ENCODE data around the gene FOXO6. TPM values are rescaled to one million over a fixed set of nuclear protein-coding genes. Genes with fewer than 3 reads are reported as not detected.

The FOXO6 gene
- total and polyA plus RNA-seq, 9 of the 15 experiments (the other 6 are each of a cell fraction or from before 2014, with no cell fraction given) = 0.04 to 0.31 (median 0.12) TPM; not detected in 5

- Histone ChIP-seq H3K4me3 (no peak overlapping the region), H2AFZ (ENCODE audit: low read depth, low read length) (no peak overlapping the region), H3K9me1 (ENCODE audit: control insufficient read depth, insufficient read depth, low read length) (no peaks in the 10 kb centered on the region), H3K9me3 (replicated peaks; ENCODE audit: control insufficient read depth, insufficient read depth, low read depth, low read length) (no peaks in the 10 kb centered on the region), H3K4me2 (ENCODE audit: insufficient read depth, low read length) (no peak overlapping the region), H3K4me1 (replicated peaks in 1 of 2; ENCODE audit: control insufficient read depth in 2 of 2, insufficient read depth in 2 of 2, low read length in 2 of 2) (no peaks in the 10 kb centered on the region), H3K9ac (ENCODE audit: insufficient read depth in 1 of 2, low read depth in 2 of 2, low read length in 2 of 2) (no peak overlapping the region), H3K27ac (ENCODE audit: extremely low read depth, low read depth, low read length) (no peak overlapping the region), H3K27me3 (ENCODE audit: control insufficient read depth in 2 of 2, insufficient read depth in 2 of 2, low read length in 2 of 2) (peaks cover 27 to 69% of the 10 kb centered on the region in 2 experiments), H4K20me1 (replicated peaks; ENCODE audit: control insufficient read depth, insufficient read depth, low read length) (no peaks in the 10 kb centered on the region), H3K36me3 (ENCODE audit: control insufficient read depth, insufficient read depth, low read length) (no peaks in the 10 kb centered on the region), H3K79me2 (ENCODE audit: control insufficient read depth, insufficient read depth, low read length) (no peaks in the 10 kb centered on the region)
- 3% methylated on average over 12 of the region's 12 CpGs for WGBS (ENCODE audit: insufficient coverage, low coverage, missing lambda C conversion rate)
- DNase-seq (ENCODE audit: extremely low read depth in 1 of 4, low spot score in 3 of 4) (no peak), ATAC-seq (no peak), FAIRE-seq (no peak)
- TF ChIP-seq ZNF134 (CRISPR knock-in tag; conservative IDR thresholded peaks at IDR 0.05) (no peak), SIN3B (IDR thresholded peaks at IDR 0.05; ENCODE audit: low read depth) (no peak)
- no TSS peak for BruUV-seq (replicated peaks)
- in situ Hi-C loops (cut with MboI) = loop anchor here (5.0 kb wide), 1 partner anchor 112 kb away; no protein-coding TSS in a partner anchor
- CTCF ChIA-PET (ENCODE audit: low intra/inter-chr PET ratio) = interaction anchor here (0.6 kb wide), 1 partner anchor 108 kb away, joined by 4 read pairs; no protein-coding TSS in a partner anchor
- POLR2A ChIA-PET = interaction anchor here (0.7 to 0.9 kb wide), 2 partner anchors 10 to 1662 kb away, joined by 3 read pairs; no protein-coding TSS in a partner anchor
- intact Hi-C loops (cut with micrococcal nuclease) = no loop called here
These were observed 41.2 kb upstream of the FOXO6 start for GRCh38 chr1:41319807-41320711.

Data from K562 (cell line).